PC-3 (cell line): Measurements from ENCODE around the gene CFAP299. TPM values are rescaled to one million over a fixed set of nuclear protein-coding genes. Genes with fewer than 3 reads are reported as not detected.

ENCODE experiments used
- ATAC-seq: fragments of 200-7000 bp; cut with Tn5 transposase; 2 replicates; pipeline ENCODE4 v1.9.1; 2020; ENCODE audit warnings: mild to moderate bottlenecking, moderate library complexity
- BruUV-seq: library from RNA; stranded (reverse); fragments of 400-500 nt; replicated peaks from 2 replicates; lab custom pipeline; 2021; lab: Mats Ljungman, UMichigan
- CTCF ChIA-PET: fragments of 300-600 bp; sonication (Branson Sonifier 250); formaldehyde crosslinking; loops from one replicate; lab custom pipeline; 2022; ENCODE audit warnings: antibody characterized with exemption; lab: Charles Lee
- POLR2A ChIA-PET: fragments of 300-600 bp; sonication (Branson Sonifier 250); formaldehyde crosslinking; loops from one replicate; lab custom pipeline; 2022; ENCODE audit warnings: antibody characterized with exemption; ENCODE audit not compliant: unreplicated experiment; lab: Charles Lee
- DNase-seq: peaks from one replicate; pipeline ENCODE4 v3.0.0-alpha.2; 2015
- H2AFZ ChIP-seq: fragments of 300-600 bp; sonication (generic); 2 replicates; pipeline ENCODE4 v1.6.0; 2016; ENCODE audit warnings: antibody characterized with exemption, low read length
- H3F3A ChIP-seq: fragments of 300-600 bp; sonication (generic); one replicate; pipeline ENCODE4 v1.6.0; 2017; ENCODE audit warnings: antibody characterized with exemption, low read length, control low read depth, mild to moderate bottlenecking; ENCODE audit not compliant: unreplicated experiment
- H3K27ac ChIP-seq: fragments of 300-600 bp; sonication (generic); 2 replicates; pipeline ENCODE4 v1.5.1; 2016; ENCODE audit warnings: mild to moderate bottlenecking, low read length
- H3K27me3 ChIP-seq: fragments of 300-600 bp; sonication (generic); 2 replicates; pipeline ENCODE4 v1.6.1; 2016; ENCODE audit warnings: low read length, mixed read lengths
- H3K36me3 ChIP-seq: fragments of 300-600 bp; sonication (generic); 2 replicates; pipeline ENCODE4 v1.6.1; 2016; ENCODE audit warnings: low read depth, mixed run types, low read length, mixed read lengths
- H3K4me1 ChIP-seq: fragments of 300-600 bp; sonication (generic); 2 replicates; pipeline ENCODE4 v1.5.1; 2016; ENCODE audit warnings: low read length; ENCODE audit not compliant: insufficient read depth
- H3K4me2 ChIP-seq: fragments of 300-600 bp; sonication (generic); 2 replicates; pipeline ENCODE4 v1.6.0; 2016; ENCODE audit warnings: low read length
- H3K4me3 ChIP-seq: fragments of 300-600 bp; sonication (generic); 2 replicates; pipeline ENCODE4 v1.5.1; 2016; ENCODE audit warnings: mild to moderate bottlenecking, low read length, mixed read lengths
- H3K79me2 ChIP-seq: fragments of 300-600 bp; sonication (generic); 2 replicates; pipeline ENCODE4 v1.6.1; 2017; ENCODE audit warnings: low read length, mixed read lengths
- H3K9ac ChIP-seq: fragments of 300-600 bp; sonication (generic); 2 replicates; pipeline ENCODE4 v1.6.0; 2016; ENCODE audit warnings: mild to moderate bottlenecking, low read length
- H3K9me2 ChIP-seq: fragments of 300-600 bp; sonication (generic); replicated peaks from 2 replicates; pipeline ENCODE4 v1.6.1; 2016; ENCODE audit warnings: mixed run types, low read length, mixed read lengths
- H3K9me3 ChIP-seq: fragments of 300-600 bp; sonication (generic); 2 replicates; pipeline ENCODE4 v1.6.1; 2016; ENCODE audit warnings: low read length, mixed read lengths
- H4K20me1 ChIP-seq: fragments of 300-600 bp; sonication (generic); 2 replicates; pipeline ENCODE4 v1.6.1; 2016; ENCODE audit warnings: low read length, mixed read lengths
- EZH2 ChIP-seq: fragments of 300-600 bp; sonication (generic); IDR thresholded peaks from one replicate; pipeline ENCODE4 v1.6.1; 2017; ENCODE audit warnings: antibody characterized with exemption, mild to moderate bottlenecking, low read length; ENCODE audit not compliant: unreplicated experiment
- EZH2phosphoT487 ChIP-seq: fragments of 300-600 bp; sonication (generic); IDR thresholded peaks from 2 replicates; pipeline ENCODE4 v1.6.1; 2018; ENCODE audit warnings: mild to moderate bottlenecking, antibody characterized with exemption, low read length, borderline replicate concordance
- intact Hi-C: fragments of 100-400 bp; cut with micrococcal nuclease; formaldehyde crosslinking; loops from 2 replicates; pipeline ENCODE4 v1.9.0; 2023
- total RNA-seq: library from RNA; depleted of rRNA; stranded (reverse); fragments of >200 nt; gene quantifications from 2 replicates; pipeline ENCODE4 v1.2.3, GENCODE V29; 2014
- TF ChIP-seq, protein P1 (sequence below): fragments of 300-600 bp; sonication (generic); conservative IDR thresholded peaks from 2 replicates; pipeline ENCODE4 v1.5.1; 2017; ENCODE audit warnings: antibody characterized with exemption, low read depth, mild to moderate bottlenecking, low read length

CFAP299 gene
- total RNA-seq, 1 experiment from 2014 or later, result not detected

- ChIA-PET CTCF (no interaction called here), POLR2A (no interaction called here)
- Histone ChIP-seq H3K9me3 (no peaks in the 10 kb centered on the region), H3K27ac (no peak overlapping the region), H3K79me2 (no peaks in the 10 kb centered on the region), H4K20me1 (no peaks in the 10 kb centered on the region), H3K36me3 (no peaks in the 10 kb centered on the region), H3K9ac (no peak overlapping the region), H3K9me2 (no peaks in the 10 kb centered on the region), H3K4me1 (peaks cover 6% of the 10 kb centered on the region), H3F3A (no peaks in the 10 kb centered on the region), H3K4me2 (no peak overlapping the region), H2AFZ (no peak overlapping the region), H3K4me3 (no peak overlapping the region), H3K27me3 (no peaks in the 10 kb centered on the region)
- ATAC-seq, result no peak
- BruUV-seq, result no TSS peak
- intact Hi-C loops, result no loop called here
- TF ChIP-seq EZH2, result no peak
- no peak for TF ChIP-seq EZH2phosphoT487
- TF ChIP-seq, protein P1, sequence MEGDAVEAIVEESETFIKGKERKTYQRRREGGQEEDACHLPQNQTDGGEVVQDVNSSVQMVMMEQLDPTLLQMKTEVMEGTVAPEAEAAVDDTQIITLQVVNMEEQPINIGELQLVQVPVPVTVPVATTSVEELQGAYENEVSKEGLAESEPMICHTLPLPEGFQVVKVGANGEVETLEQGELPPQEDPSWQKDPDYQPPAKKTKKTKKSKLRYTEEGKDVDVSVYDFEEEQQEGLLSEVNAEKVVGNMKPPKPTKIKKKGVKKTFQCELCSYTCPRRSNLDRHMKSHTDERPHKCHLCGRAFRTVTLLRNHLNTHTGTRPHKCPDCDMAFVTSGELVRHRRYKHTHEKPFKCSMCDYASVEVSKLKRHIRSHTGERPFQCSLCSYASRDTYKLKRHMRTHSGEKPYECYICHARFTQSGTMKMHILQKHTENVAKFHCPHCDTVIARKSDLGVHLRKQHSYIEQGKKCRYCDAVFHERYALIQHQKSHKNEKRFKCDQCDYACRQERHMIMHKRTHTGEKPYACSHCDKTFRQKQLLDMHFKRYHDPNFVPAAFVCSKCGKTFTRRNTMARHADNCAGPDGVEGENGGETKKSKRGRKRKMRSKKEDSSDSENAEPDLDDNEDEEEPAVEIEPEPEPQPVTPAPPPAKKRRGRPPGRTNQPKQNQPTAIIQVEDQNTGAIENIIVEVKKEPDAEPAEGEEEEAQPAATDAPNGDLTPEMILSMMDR, result no peak
- no peak for DNase-seq
Measured at GRCh38 chr4:80713409-80713808, 377.9 kb downstream of the CFAP299 start.

- BruUV-seq, result no TSS peak
- Histone ChIP-seq H3F3A (no peaks in the 10 kb centered on the region), H3K9me2 (no peaks in the 10 kb centered on the region), H3K4me2 (no peak overlapping the region), H3K9ac (no peak overlapping the region), H4K20me1 (no peaks in the 10 kb centered on the region), H3K79me2 (no peaks in the 10 kb centered on the region), H3K36me3 (no peaks in the 10 kb centered on the region), H2AFZ (no peak overlapping the region), H3K27me3 (no peaks in the 10 kb centered on the region), H3K4me1 (no peaks in the 10 kb centered on the region), H3K4me3 (no peak overlapping the region), H3K27ac (no peak overlapping the region), H3K9me3 (no peaks in the 10 kb centered on the region)
- no peak for DNase-seq
- TF ChIP-seq EZH2 (no peak), EZH2phosphoT487 (no peak)
- TF ChIP-seq, protein P1, result no peak
- ChIA-PET POLR2A (no interaction called here), CTCF (no interaction called here)
- ATAC-seq, result no peak
- intact Hi-C loops, result no loop called here
Measured at GRCh38 chr4:80717204-80717603, 381.7 kb downstream of the CFAP299 start.

DNA sequence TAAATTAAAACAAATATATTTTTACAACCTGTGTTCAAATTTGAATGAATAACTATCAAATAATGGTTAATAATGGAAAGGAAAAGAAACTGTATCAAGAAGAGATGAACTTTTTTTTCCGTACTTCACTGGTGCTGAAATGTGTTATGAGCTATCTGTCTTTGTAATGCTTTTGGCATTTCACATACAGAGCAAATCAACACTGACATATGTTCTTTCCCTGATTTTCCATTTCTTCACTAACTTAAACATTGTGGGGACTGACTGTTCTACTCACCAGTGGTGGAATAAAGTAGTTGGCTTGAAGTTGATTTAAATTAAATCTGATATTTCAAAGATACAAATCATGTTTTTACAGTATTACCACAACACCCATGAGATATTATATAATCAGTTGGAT, 390.9 kb downstream of the CFAP299 start:
- no peak overlapping the region for H3K9ac ChIP-seq
- no peak for TF ChIP-seq EZH2
- TF ChIP-seq, protein P1, result no peak
- TF ChIP-seq EZH2phosphoT487, result no peak
- no peak overlapping the region for H3K27ac ChIP-seq
- H4K20me1 ChIP-seq, result no peaks in the 10 kb centered on the region
- no peaks in the 10 kb centered on the region for H3F3A ChIP-seq
- no peaks in the 10 kb centered on the region for H3K9me2 ChIP-seq
- no TSS peak for BruUV-seq
- no peak overlapping the region for H3K4me2 ChIP-seq
- no peak for DNase-seq
- no peaks in the 10 kb centered on the region for H3K27me3 ChIP-seq
- CTCF ChIA-PET, result no interaction called here
- no peaks in the 10 kb centered on the region for H3K79me2 ChIP-seq
- no peak for ATAC-seq
- peaks cover 2% of the 10 kb centered on the region; the same call in 1 of the 2 replicates for H3K4me1 ChIP-seq
- H3K9me3 ChIP-seq, result no peaks in the 10 kb centered on the region
- POLR2A ChIA-PET, result no interaction called here
- H3K36me3 ChIP-seq, result no peaks in the 10 kb centered on the region
- intact Hi-C loops, result no loop called here
- H2AFZ ChIP-seq, result no peak overlapping the region
- no peak overlapping the region for H3K4me3 ChIP-seq
